Measurements from ENCODE around the gene JAK1.

GRCh38 chr1:64984737-64985136 lies 18.4 kb upstream of the JAK1 start:
- TF ChIP-seq CREB1 (CRISPR knock-in tag; IDR thresholded peaks at IDR 0.05; ENCODE audit: low read depth) (no peak), CTCF (conservative IDR thresholded peaks at IDR 0.05; ENCODE audit: low read depth in 2 of 2) (no peak), EZH2phosphoT487 (IDR thresholded peaks at IDR 0.05; ENCODE audit: unreplicated experiment) (no peak), POLR2AphosphoS5 (IDR thresholded peaks at IDR 0.05; ENCODE audit: low read depth) (no peak), ZNF462 (CRISPR knock-in tag; IDR thresholded peaks at IDR 0.05) (no peak), REST (IDR thresholded peaks at IDR 0.05; ENCODE audit: unreplicated experiment) (no peak), EZH2 (IDR thresholded peaks at IDR 0.05; ENCODE audit: low read depth, unreplicated experiment) (no peak)

Measured in GM23338 (cell line).